Effector memory CD4-positive, alpha-beta T cell (primary cell): ENCODE measurements around the gene CHIT1.

Source experiments
- DNase-seq, 3 donors: peaks; one replicate each; pipeline ENCODE4 v3.0.0-alpha.2; 2020
- H3K27ac ChIP-seq: 2 replicates; pipeline ENCODE4 v1.7.0; 2013; ENCODE audit warnings: mild to moderate bottlenecking, low read length, moderate library complexity; ENCODE audit not compliant: insufficient read depth, poor library complexity, severe bottlenecking
- H3K27me3 ChIP-seq: replicated peaks from 2 replicates; pipeline ENCODE4 v1.7.0; 2013; ENCODE audit warnings: mild to moderate bottlenecking, low read length; ENCODE audit not compliant: insufficient read depth, control insufficient read depth, poor library complexity, severe bottlenecking
- H3K36me3 ChIP-seq: 2 replicates; pipeline ENCODE4 v1.7.0; 2013; ENCODE audit warnings: mild to moderate bottlenecking, low read length, moderate library complexity; ENCODE audit not compliant: control insufficient read depth, insufficient read depth
- H3K4me1 ChIP-seq: 2 replicates; pipeline ENCODE4 v1.7.0; 2013; ENCODE audit warnings: low read length, mild to moderate bottlenecking; ENCODE audit not compliant: control insufficient read depth, insufficient read depth, poor library complexity, severe bottlenecking
- H3K4me3 ChIP-seq: 2 replicates; pipeline ENCODE4 v1.7.0; 2013; ENCODE audit warnings: low read length, low read depth, mild to moderate bottlenecking; ENCODE audit not compliant: insufficient read depth, poor library complexity, severe bottlenecking
- H3K9me3 ChIP-seq: 2 replicates; pipeline ENCODE4 v1.7.0; 2013; ENCODE audit warnings: mild to moderate bottlenecking, low read length, moderate library complexity; ENCODE audit not compliant: control insufficient read depth

Gene CHIT1

GRCh38 chr1:203171341-203172183 lies 57.9 kb downstream of the CHIT1 start:
- DNase-seq, result no peak
- Histone ChIP-seq H3K4me3 (no peak overlapping the region), H3K4me1 (no peaks in the 10 kb centered on the region), H3K9me3 (no peaks in the 10 kb centered on the region), H3K36me3 (no peaks in the 10 kb centered on the region), H3K27ac (no peak overlapping the region), H3K27me3 (no peaks in the 10 kb centered on the region)

DNA sequence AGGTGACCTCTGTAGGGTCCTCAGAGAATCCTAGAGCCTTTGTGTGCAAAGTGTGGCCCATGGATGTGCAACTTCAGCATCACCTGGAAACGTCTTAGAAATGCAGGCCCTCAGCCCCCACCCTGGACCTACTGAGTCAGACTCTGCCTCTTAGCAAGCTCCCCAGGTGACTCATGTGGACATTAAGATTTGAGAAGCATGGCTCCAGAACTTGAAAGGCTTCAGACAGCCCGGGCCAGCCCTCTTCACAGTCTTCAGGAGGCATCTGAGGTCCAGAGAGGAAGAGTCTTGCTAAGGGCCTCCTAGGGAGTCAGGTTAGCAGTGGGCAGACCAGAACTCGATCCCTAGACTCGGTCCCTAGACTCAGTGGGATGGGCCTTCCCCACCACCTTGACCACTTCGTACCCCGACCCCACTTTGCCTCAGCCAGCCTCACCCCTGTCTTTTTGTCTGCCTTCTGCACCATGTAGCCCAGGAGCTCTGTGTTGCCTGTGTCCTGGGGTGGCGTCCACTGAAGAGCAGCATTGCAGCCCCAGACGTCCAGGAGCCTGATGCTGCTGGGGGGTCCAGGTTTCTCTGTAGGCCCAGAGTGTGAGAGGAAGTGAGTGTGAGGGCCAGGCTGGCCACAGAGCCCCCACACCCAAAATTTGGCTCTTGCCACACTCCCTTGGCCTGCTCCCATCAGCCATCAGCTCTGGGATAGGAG lies 58.7 kb downstream of the CHIT1 start:
- no peaks in the 10 kb centered on the region for H3K4me1 ChIP-seq
- no peak overlapping the region for H3K4me3 ChIP-seq
- DNase-seq, result no peak
- H3K27me3 ChIP-seq, result no peaks in the 10 kb centered on the region
- H3K9me3 ChIP-seq, result no peaks in the 10 kb centered on the region
- no peaks in the 10 kb centered on the region for H3K36me3 ChIP-seq
- no peak overlapping the region for H3K27ac ChIP-seq

- no peak for DNase-seq
- Histone ChIP-seq H3K4me3 (no peak overlapping the region), H3K9me3 (no peaks in the 10 kb centered on the region), H3K36me3 (no peaks in the 10 kb centered on the region), H3K4me1 (no peaks in the 10 kb centered on the region), H3K27ac (no peak overlapping the region), H3K27me3 (no peaks in the 10 kb centered on the region)
Measured at GRCh38 chr1:203169770-203170520, 59.5 kb downstream of the CHIT1 start.

DNA sequence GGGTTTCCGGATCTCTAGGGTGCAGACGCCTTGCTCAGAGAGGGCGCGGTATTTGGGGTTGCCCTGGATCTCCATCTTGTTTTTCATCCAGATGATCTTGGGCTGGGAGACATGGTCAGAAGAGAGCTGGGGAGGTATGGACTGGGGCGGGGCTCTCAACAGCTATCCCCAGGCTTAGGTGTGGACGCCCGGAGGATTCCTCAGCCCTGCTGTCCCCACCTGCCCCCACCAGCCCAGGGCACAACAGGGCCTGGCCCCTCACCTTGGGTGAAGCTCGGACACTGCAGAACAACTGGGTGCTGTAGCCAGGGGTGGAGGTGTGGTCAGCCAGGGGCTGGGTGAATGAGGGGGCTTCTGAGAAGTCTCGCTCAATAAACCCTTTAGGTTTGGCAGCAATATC lies 60.5 kb downstream of the CHIT1 start:
- Histone ChIP-seq H3K27me3 (no peaks in the 10 kb centered on the region), H3K27ac (no peak overlapping the region), H3K4me3 (no peak overlapping the region), H3K36me3 (no peaks in the 10 kb centered on the region), H3K4me1 (no peaks in the 10 kb centered on the region), H3K9me3 (no peaks in the 10 kb centered on the region)
- no peak for DNase-seq

GRCh38 chr1:203168256-203168786 lies 61.2 kb downstream of the CHIT1 start:
- Histone ChIP-seq H3K9me3 (no peaks in the 10 kb centered on the region), H3K4me1 (no peaks in the 10 kb centered on the region), H3K4me3 (no peak overlapping the region), H3K27ac (no peak overlapping the region), H3K27me3 (no peaks in the 10 kb centered on the region), H3K36me3 (no peaks in the 10 kb centered on the region)
- DNase-seq, result no peak

- H3K27me3 ChIP-seq, result no peaks in the 10 kb centered on the region
- DNase-seq, result no peak
- H3K27ac ChIP-seq, result no peak overlapping the region
- H3K4me3 ChIP-seq, result no peak overlapping the region
- no peaks in the 10 kb centered on the region for H3K9me3 ChIP-seq
- H3K4me1 ChIP-seq, result no peaks in the 10 kb centered on the region
- H3K36me3 ChIP-seq, result no peaks in the 10 kb centered on the region
Measured at GRCh38 chr1:203167913-203168200, 61.6 kb downstream of the CHIT1 start.

GRCh38 chr1:203167026-203167912 lies 62.2 kb downstream of the CHIT1 start:
- no peaks in the 10 kb centered on the region for H3K27me3 ChIP-seq
- no peaks in the 10 kb centered on the region for H3K36me3 ChIP-seq
- H3K9me3 ChIP-seq, result no peaks in the 10 kb centered on the region
- no peak overlapping the region for H3K27ac ChIP-seq
- H3K4me3 ChIP-seq, result no peak overlapping the region
- no peaks in the 10 kb centered on the region for H3K4me1 ChIP-seq
- DNase-seq, result no peak

- no peaks in the 10 kb centered on the region for H3K27me3 ChIP-seq
Measured at GRCh38 chr1:203166192-203166940, 63.1 kb downstream of the CHIT1 start.

More at GRCh38 chr1:203166192-203166940, 63.1 kb downstream of the CHIT1 start:
- Histone ChIP-seq H3K4me1 (no peaks in the 10 kb centered on the region), H3K4me3 (no peak overlapping the region), H3K36me3 (no peaks in the 10 kb centered on the region), H3K9me3 (no peaks in the 10 kb centered on the region), H3K27ac (no peak overlapping the region)
- no peak for DNase-seq
